ENCODE results near the gene PKNOX2. TPM values are rescaled to one million over a fixed set of nuclear protein-coding genes. Genes with fewer than 3 reads are reported as not detected.

Gene PKNOX2
- total RNA-seq, 1 experiment from 2014 or later, result 3.7 TPM

DNA sequence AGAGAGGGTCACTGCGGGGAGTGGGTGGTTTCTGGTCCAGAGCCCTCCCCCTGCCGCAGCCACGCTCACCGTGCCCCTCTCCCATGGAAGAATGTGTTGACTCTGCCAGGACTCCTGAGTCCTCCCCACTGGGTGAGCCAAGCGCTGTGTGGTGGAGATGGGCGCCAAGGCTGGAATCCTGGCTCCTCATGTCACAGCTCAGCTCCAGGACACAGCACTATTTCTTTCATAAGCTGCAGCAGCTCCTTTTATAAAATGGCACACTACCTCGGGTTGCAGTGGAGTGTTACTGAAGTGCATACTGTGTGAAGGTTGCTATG is 247.6 kb downstream of the PKNOX2 start:
- DNase-seq (ENCODE audit: low spot score) (no peak), ATAC-seq (no peak)
- POLR2A ChIA-PET, result no interaction called here
- no peak overlapping the region for H3K27ac Mint-ChIP-seq
- CTCF ChIA-PET, result interaction anchor here (1.0 to 4.8 kb wide), 2 partner anchors 17 to 23 kb away, joined by 3 to 45 read pairs; no protein-coding TSS in a partner anchor
- no peak for TF ChIP-seq NR1H2 (CRISPR knock-in tag; IDR thresholded peaks at IDR 0.05)
- no peak for TF ChIP-seq ZNF423 (CRISPR knock-in tag; IDR thresholded peaks at IDR 0.05)
- TF ChIP-seq, protein P1, sequence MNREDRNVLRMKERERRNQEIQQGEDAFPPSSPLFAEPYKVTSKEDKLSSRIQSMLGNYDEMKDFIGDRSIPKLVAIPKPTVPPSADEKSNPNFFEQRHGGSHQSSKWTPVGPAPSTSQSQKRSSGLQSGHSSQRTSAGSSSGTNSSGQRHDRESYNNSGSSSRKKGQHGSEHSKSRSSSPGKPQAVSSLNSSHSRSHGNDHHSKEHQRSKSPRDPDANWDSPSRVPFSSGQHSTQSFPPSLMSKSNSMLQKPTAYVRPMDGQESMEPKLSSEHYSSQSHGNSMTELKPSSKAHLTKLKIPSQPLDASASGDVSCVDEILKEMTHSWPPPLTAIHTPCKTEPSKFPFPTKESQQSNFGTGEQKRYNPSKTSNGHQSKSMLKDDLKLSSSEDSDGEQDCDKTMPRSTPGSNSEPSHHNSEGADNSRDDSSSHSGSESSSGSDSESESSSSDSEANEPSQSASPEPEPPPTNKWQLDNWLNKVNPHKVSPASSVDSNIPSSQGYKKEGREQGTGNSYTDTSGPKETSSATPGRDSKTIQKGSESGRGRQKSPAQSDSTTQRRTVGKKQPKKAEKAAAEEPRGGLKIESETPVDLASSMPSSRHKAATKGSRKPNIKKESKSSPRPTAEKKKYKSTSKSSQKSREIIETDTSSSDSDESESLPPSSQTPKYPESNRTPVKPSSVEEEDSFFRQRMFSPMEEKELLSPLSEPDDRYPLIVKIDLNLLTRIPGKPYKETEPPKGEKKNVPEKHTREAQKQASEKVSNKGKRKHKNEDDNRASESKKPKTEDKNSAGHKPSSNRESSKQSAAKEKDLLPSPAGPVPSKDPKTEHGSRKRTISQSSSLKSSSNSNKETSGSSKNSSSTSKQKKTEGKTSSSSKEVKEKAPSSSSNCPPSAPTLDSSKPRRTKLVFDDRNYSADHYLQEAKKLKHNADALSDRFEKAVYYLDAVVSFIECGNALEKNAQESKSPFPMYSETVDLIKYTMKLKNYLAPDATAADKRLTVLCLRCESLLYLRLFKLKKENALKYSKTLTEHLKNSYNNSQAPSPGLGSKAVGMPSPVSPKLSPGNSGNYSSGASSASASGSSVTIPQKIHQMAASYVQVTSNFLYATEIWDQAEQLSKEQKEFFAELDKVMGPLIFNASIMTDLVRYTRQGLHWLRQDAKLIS (CRISPR knock-in tag; IDR thresholded peaks at IDR 0.05; ENCODE audit: borderline replicate concordance), result no peak
- TF ChIP-seq CBFB (CRISPR knock-in tag; IDR thresholded peaks at IDR 0.05; ENCODE audit: low read depth), result no peak
- no peak for TF ChIP-seq JAZF1 (CRISPR knock-in tag; IDR thresholded peaks at IDR 0.05)
- TF ChIP-seq ZNF532 (CRISPR knock-in tag; IDR thresholded peaks at IDR 0.05; ENCODE audit: borderline replicate concordance), result no peak
- TF ChIP-seq SP1 (CRISPR knock-in tag; conservative IDR thresholded peaks at IDR 0.05), result no peak
- no peak for TF ChIP-seq NR3C1 (CRISPR knock-in tag; conservative IDR thresholded peaks at IDR 0.05; ENCODE audit: low read depth)
- TF ChIP-seq RORB (CRISPR knock-in tag; IDR thresholded peaks at IDR 0.05), result no peak
- TF ChIP-seq ELF4 (CRISPR knock-in tag; IDR thresholded peaks at IDR 0.05; ENCODE audit: low read depth), result no peak
- TF ChIP-seq ZNF263 (CRISPR knock-in tag; IDR thresholded peaks at IDR 0.05; ENCODE audit: low read depth), result no peak
- TF ChIP-seq, protein P2, sequence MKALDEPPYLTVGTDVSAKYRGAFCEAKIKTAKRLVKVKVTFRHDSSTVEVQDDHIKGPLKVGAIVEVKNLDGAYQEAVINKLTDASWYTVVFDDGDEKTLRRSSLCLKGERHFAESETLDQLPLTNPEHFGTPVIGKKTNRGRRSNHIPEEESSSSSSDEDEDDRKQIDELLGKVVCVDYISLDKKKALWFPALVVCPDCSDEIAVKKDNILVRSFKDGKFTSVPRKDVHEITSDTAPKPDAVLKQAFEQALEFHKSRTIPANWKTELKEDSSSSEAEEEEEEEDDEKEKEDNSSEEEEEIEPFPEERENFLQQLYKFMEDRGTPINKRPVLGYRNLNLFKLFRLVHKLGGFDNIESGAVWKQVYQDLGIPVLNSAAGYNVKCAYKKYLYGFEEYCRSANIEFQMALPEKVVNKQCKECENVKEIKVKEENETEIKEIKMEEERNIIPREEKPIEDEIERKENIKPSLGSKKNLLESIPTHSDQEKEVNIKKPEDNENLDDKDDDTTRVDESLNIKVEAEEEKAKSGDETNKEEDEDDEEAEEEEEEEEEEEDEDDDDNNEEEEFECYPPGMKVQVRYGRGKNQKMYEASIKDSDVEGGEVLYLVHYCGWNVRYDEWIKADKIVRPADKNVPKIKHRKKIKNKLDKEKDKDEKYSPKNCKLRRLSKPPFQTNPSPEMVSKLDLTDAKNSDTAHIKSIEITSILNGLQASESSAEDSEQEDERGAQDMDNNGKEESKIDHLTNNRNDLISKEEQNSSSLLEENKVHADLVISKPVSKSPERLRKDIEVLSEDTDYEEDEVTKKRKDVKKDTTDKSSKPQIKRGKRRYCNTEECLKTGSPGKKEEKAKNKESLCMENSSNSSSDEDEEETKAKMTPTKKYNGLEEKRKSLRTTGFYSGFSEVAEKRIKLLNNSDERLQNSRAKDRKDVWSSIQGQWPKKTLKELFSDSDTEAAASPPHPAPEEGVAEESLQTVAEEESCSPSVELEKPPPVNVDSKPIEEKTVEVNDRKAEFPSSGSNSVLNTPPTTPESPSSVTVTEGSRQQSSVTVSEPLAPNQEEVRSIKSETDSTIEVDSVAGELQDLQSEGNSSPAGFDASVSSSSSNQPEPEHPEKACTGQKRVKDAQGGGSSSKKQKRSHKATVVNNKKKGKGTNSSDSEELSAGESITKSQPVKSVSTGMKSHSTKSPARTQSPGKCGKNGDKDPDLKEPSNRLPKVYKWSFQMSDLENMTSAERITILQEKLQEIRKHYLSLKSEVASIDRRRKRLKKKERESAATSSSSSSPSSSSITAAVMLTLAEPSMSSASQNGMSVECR (CRISPR knock-in tag; IDR thresholded peaks at IDR 0.05; ENCODE audit: borderline replicate concordance), result no peak
- TF ChIP-seq FOXJ3 (CRISPR knock-in tag; IDR thresholded peaks at IDR 0.05; ENCODE audit: borderline replicate concordance), result no peak
- no peak for TF ChIP-seq GTF2I (CRISPR knock-in tag; conservative IDR thresholded peaks at IDR 0.05)
- TF ChIP-seq PRRX2 (CRISPR knock-in tag; IDR thresholded peaks at IDR 0.05), result no peak
- TF ChIP-seq ZNF396 (CRISPR knock-in tag; IDR thresholded peaks at IDR 0.05; ENCODE audit: borderline replicate concordance), result no peak
- no peak for TF ChIP-seq KAT7 (CRISPR knock-in tag; IDR thresholded peaks at IDR 0.05; ENCODE audit: borderline replicate concordance)
- peaks cover 3% of the 10 kb centered on the region; the same call in 1 of the 2 replicates for H3K27me3 Mint-ChIP-seq (ENCODE audit: low read depth)
- H3K4me1 Mint-ChIP-seq, result peaks cover 19% of the 10 kb centered on the region
- no peaks in the 10 kb centered on the region for H3K36me3 Mint-ChIP-seq
- no peak overlapping the region for H3K4me3 Mint-ChIP-seq
- H3K9me3 Mint-ChIP-seq, result peaks cover 3% of the 10 kb centered on the region; the same call in 1 of the 2 replicates

Data from WTC11 (cell line).